ENCODE measurements around the gene ARID4A. TPM values are rescaled to one million over a fixed set of nuclear protein-coding genes. Genes with fewer than 3 reads are reported as not detected.

The ARID4A gene
- total RNA-seq, 1 experiment from 2014 or later = 37.9 TPM

GRCh38 chr14:58285132-58285531 is 13.2 kb upstream of the ARID4A start:
- Histone ChIP-seq H3K9ac (ENCODE audit: low read length) (no peak overlapping the region), H3K36me3 (ENCODE audit: insufficient read depth, low read length) (peaks cover 93% of the 10 kb centered on the region; the same call in 1 of the 2 replicates), H3K4me3 (ENCODE audit: low read length) (no peak overlapping the region), H3K9me3 (ENCODE audit: low read length) (no peaks in the 10 kb centered on the region), H3K4me1 (ENCODE audit: low read length) (peaks cover 3% of the 10 kb centered on the region; the same call in 1 of the 2 replicates), H2AFZ (ENCODE audit: low read length) (no peak overlapping the region), H4K20me1 (ENCODE audit: insufficient read depth, low read depth, low read length) (peaks cover 13% of the 10 kb centered on the region; the same call in 1 of the 2 replicates), H3K4me2 (ENCODE audit: low read depth, low read length, poor library complexity, severe bottlenecking) (no peak overlapping the region), H3K27me3 (ENCODE audit: low read length) (no peaks in the 10 kb centered on the region), H3K27ac (ENCODE audit: low read length) (no peak overlapping the region), H3K79me2 (ENCODE audit: low read length) (peaks cover 99% of the 10 kb centered on the region), H3K9me2 (replicated peaks; ENCODE audit: insufficient read depth, low read length) (no peaks in the 10 kb centered on the region)
- DNase-seq = no peak

DNA sequence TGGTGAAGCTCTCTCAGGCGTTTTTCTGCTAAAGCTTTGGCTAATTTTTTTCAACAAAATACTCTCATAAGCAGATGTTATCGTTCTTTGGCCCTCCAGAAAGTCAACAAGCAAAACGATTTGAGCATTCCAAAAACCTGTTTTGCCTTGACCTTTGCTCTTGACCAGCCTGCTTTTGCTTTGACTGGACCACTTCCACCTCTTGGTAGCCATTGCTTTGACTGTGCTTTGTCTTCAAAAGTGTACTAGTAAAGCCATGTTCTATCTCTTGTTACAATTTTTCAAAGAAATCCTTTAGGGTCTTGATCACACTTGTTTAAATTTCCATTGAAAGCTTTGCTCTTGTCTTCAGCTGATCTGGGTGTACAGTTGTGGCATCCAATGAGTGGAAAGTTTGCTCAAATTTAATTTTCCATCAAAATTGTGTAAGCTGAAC is 10.7 kb upstream of the ARID4A start:
- Histone ChIP-seq H3K4me2 (ENCODE audit: low read depth, low read length, poor library complexity, severe bottlenecking) (no peak overlapping the region), H3K9me3 (ENCODE audit: low read length) (no peaks in the 10 kb centered on the region), H3K9ac (ENCODE audit: low read length) (no peak overlapping the region), H2AFZ (ENCODE audit: low read length) (no peak overlapping the region), H3K9me2 (replicated peaks; ENCODE audit: insufficient read depth, low read length) (no peaks in the 10 kb centered on the region), H3K27ac (ENCODE audit: low read length) (no peak overlapping the region), H4K20me1 (ENCODE audit: insufficient read depth, low read depth, low read length) (0 out of 2 replicates have a peak, but pooled peaks cover 4% of the 10 kb centered on the region), H3K79me2 (ENCODE audit: low read length) (peaks cover 99% of the 10 kb centered on the region), H3K4me3 (ENCODE audit: low read length) (no peak overlapping the region), H3K27me3 (ENCODE audit: low read length) (no peaks in the 10 kb centered on the region), H3K4me1 (ENCODE audit: low read length) (no peaks in the 10 kb centered on the region), H3K36me3 (ENCODE audit: insufficient read depth, low read length) (peaks cover 91% of the 10 kb centered on the region)
- no peak for DNase-seq

GRCh38 chr14:58288106-58288792 is 10.1 kb upstream of the ARID4A start:
- Histone ChIP-seq H3K9me3 (ENCODE audit: low read length) (no peaks in the 10 kb centered on the region), H3K27me3 (ENCODE audit: low read length) (no peaks in the 10 kb centered on the region), H4K20me1 (ENCODE audit: insufficient read depth, low read depth, low read length) (0 out of 2 replicates have a peak, but pooled peaks cover 4% of the 10 kb centered on the region), H3K9me2 (replicated peaks; ENCODE audit: insufficient read depth, low read length) (no peaks in the 10 kb centered on the region), H3K36me3 (ENCODE audit: insufficient read depth, low read length) (peaks cover 87% of the 10 kb centered on the region), H3K27ac (ENCODE audit: low read length) (no peak overlapping the region), H3K4me3 (ENCODE audit: low read length) (no peak overlapping the region), H3K4me1 (ENCODE audit: low read length) (no peaks in the 10 kb centered on the region), H3K79me2 (ENCODE audit: low read length) (peaks cover 99% of the 10 kb centered on the region), H2AFZ (ENCODE audit: low read length) (no peak overlapping the region), H3K9ac (ENCODE audit: low read length) (no peak overlapping the region), H3K4me2 (ENCODE audit: low read depth, low read length, poor library complexity, severe bottlenecking) (no peak overlapping the region)
- no peak for DNase-seq

DNA sequence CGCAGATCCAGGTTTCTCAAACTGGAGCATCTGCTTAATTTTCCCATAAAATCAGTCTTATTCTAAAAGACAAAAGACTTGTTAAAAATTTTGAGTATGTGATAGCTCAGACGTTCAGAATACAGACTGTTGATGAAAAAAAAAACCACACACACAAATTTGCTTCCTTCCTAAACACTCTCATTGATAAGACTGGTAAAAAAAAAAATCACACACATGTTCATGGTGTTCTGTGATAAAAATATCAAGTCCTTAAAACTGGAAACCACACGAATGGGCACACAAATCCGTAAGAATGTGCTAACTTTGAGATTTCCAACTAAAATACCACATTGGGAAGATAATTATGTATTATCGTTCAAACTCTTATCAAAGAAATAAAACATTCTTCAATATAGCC is 6.7 kb upstream of the ARID4A start:
- no peak overlapping the region for H3K4me2 ChIP-seq (ENCODE audit: low read depth, low read length, poor library complexity, severe bottlenecking)
- H3K27ac ChIP-seq (ENCODE audit: low read length) = no peak overlapping the region
- peaks cover 100% of the 10 kb centered on the region for H3K79me2 ChIP-seq (ENCODE audit: low read length)
- no peaks in the 10 kb centered on the region for H3K9me2 ChIP-seq (replicated peaks; ENCODE audit: insufficient read depth, low read length)
- no peak overlapping the region for H2AFZ ChIP-seq (ENCODE audit: low read length)
- DNase-seq = no peak
- peaks cover 87% of the 10 kb centered on the region for H3K36me3 ChIP-seq (ENCODE audit: insufficient read depth, low read length)
- H3K27me3 ChIP-seq (ENCODE audit: low read length) = no peaks in the 10 kb centered on the region
- no peaks in the 10 kb centered on the region for H3K9me3 ChIP-seq (ENCODE audit: low read length)
- H3K4me1 ChIP-seq (ENCODE audit: low read length) = peaks cover 9% of the 10 kb centered on the region
- no peak overlapping the region for H3K4me3 ChIP-seq (ENCODE audit: low read length)
- peaks cover 33% of the 10 kb centered on the region for H4K20me1 ChIP-seq (ENCODE audit: insufficient read depth, low read depth, low read length)
- H3K9ac ChIP-seq (ENCODE audit: low read length) = no peak overlapping the region

- Histone ChIP-seq H3K4me1 (ENCODE audit: low read length) (peaks cover 12% of the 10 kb centered on the region), H3K4me3 (ENCODE audit: low read length) (no peak overlapping the region), H3K9me2 (replicated peaks; ENCODE audit: insufficient read depth, low read length) (no peaks in the 10 kb centered on the region), H3K36me3 (ENCODE audit: insufficient read depth, low read length) (peaks cover 81% of the 10 kb centered on the region), H2AFZ (ENCODE audit: low read length) (no peak overlapping the region), H4K20me1 (ENCODE audit: insufficient read depth, low read depth, low read length) (peaks cover 38% of the 10 kb centered on the region), H3K4me2 (ENCODE audit: low read depth, low read length, poor library complexity, severe bottlenecking) (no peak overlapping the region), H3K27me3 (ENCODE audit: low read length) (no peaks in the 10 kb centered on the region), H3K9me3 (ENCODE audit: low read length) (no peaks in the 10 kb centered on the region), H3K9ac (ENCODE audit: low read length) (no peak overlapping the region), H3K27ac (ENCODE audit: low read length) (no peak overlapping the region), H3K79me2 (ENCODE audit: low read length) (peaks cover 100% of the 10 kb centered on the region)
- DNase-seq = no peak
Measured at GRCh38 chr14:58292187-58292586, 6.2 kb upstream of the ARID4A start.

DNA sequence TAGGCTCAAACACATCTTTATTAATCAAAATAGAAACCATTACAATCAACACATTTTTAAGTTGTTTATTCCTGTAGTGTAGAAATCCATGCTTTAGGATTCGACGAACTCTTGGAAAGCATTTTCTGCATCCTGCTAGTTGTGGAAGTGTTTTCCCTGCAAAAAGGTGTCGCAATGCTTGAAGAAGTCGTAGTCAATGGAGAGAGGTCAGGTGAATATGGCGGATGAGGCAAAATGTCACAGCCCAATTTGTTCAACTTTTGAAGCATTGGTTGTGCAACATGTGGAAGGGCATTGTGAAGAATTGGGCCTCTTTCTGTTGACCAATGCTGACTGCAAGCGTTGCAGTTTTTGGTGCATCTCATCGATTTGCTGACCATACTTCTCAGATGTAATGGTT is 4.2 kb upstream of the ARID4A start:
- no peak for DNase-seq
- Histone ChIP-seq H3K27me3 (ENCODE audit: low read length) (no peaks in the 10 kb centered on the region), H3K4me2 (ENCODE audit: low read depth, low read length, poor library complexity, severe bottlenecking) (no peak overlapping the region), H2AFZ (ENCODE audit: low read length) (no peak overlapping the region), H3K27ac (ENCODE audit: low read length) (no peak overlapping the region), H3K9me2 (replicated peaks; ENCODE audit: insufficient read depth, low read length) (no peaks in the 10 kb centered on the region), H3K9ac (ENCODE audit: low read length) (no peak overlapping the region), H3K4me3 (ENCODE audit: low read length) (no peak overlapping the region), H3K79me2 (ENCODE audit: low read length) (peaks cover 91% of the 10 kb centered on the region), H4K20me1 (ENCODE audit: insufficient read depth, low read depth, low read length) (peaks cover 37% of the 10 kb centered on the region), H3K4me1 (ENCODE audit: low read length) (peaks cover 12% of the 10 kb centered on the region), H3K9me3 (ENCODE audit: low read length) (no peaks in the 10 kb centered on the region), H3K36me3 (ENCODE audit: insufficient read depth, low read length) (peaks cover 63% of the 10 kb centered on the region)

GRCh38 chr14:58296726-58297125 is 1.6 kb upstream of the ARID4A start:
- Histone ChIP-seq H3K27me3 (ENCODE audit: low read length) (no peaks in the 10 kb centered on the region), H3K4me2 (ENCODE audit: low read depth, low read length, poor library complexity, severe bottlenecking) (peak overlapping the region; percentile 88), H3K4me3 (ENCODE audit: low read length) (peak overlapping the region; percentile 81), H3K9me2 (replicated peaks; ENCODE audit: insufficient read depth, low read length) (no peaks in the 10 kb centered on the region), H2AFZ (ENCODE audit: low read length) (no peak overlapping the region), H3K9ac (ENCODE audit: low read length) (peak overlapping the region; percentile 76), H3K27ac (ENCODE audit: low read length) (no peak overlapping the region; the same call in 1 of the 2 replicates), H3K79me2 (ENCODE audit: low read length) (peaks cover 91% of the 10 kb centered on the region), H4K20me1 (ENCODE audit: insufficient read depth, low read depth, low read length) (peaks cover 37% of the 10 kb centered on the region), H3K36me3 (ENCODE audit: insufficient read depth, low read length) (peaks cover 51% of the 10 kb centered on the region), H3K9me3 (ENCODE audit: low read length) (no peaks in the 10 kb centered on the region), H3K4me1 (ENCODE audit: low read length) (peaks cover 25% of the 10 kb centered on the region)
- DNase-seq = no peak

DNA sequence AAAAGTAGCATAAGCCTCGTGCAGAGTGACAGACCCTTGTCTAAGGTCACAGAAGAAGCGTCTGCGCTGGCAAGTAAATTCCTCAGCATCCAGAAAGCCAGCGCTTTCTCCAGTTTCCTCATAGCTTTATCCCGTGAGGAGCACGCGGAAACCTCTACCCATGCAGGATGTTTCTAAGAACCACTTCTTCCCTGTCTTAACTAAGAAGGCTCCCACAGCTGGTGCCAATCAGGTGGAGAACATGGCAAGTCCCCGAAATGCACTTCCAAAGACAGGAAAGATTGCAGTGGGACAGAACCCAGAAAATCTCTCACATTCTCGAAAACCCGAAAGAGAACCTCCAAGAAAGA is 968 bp upstream of the ARID4A start:
- Histone ChIP-seq H3K27me3 (ENCODE audit: low read length) (no peaks in the 10 kb centered on the region), H3K36me3 (ENCODE audit: insufficient read depth, low read length) (peaks cover 46% of the 10 kb centered on the region), H3K79me2 (ENCODE audit: low read length) (peaks cover 87% of the 10 kb centered on the region), H2AFZ (ENCODE audit: low read length) (no peak overlapping the region), H3K9me2 (replicated peaks; ENCODE audit: insufficient read depth, low read length) (no peaks in the 10 kb centered on the region), H3K4me2 (ENCODE audit: low read depth, low read length, poor library complexity, severe bottlenecking) (peak overlapping the region; percentile 88), H4K20me1 (ENCODE audit: insufficient read depth, low read depth, low read length) (peaks cover 37% of the 10 kb centered on the region), H3K27ac (ENCODE audit: low read length) (peak overlapping the region; percentile 85), H3K4me3 (ENCODE audit: low read length) (peak overlapping the region; percentile 81), H3K4me1 (ENCODE audit: low read length) (peaks cover 25% of the 10 kb centered on the region), H3K9me3 (ENCODE audit: low read length) (no peaks in the 10 kb centered on the region), H3K9ac (ENCODE audit: low read length) (peak overlapping the region; percentile 76)
- DNase-seq = no peak

Data from Karpas-422 (cell line).